ENCODE measurements around the gene REXO5.

DNA sequence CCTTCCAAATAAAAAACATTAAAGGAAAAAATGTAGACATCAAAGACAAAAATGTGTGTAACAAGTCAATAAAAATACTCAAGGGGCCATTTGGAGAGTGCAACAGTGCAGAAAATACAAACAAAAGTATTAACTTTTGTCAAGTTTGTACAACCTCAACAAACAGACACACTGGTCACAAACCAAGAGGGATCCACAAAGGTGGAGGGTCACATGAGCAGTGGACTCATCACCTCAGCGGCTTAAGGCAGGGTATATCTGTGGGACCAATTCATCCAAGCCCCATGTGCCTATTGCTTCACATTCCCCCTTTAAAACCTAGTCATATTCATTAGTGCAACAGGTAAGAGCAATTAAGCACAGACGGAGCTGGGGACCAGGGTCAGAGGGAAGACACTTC, 48.6 kb downstream of the REXO5 start:
- no peak for TF ChIP-seq POLR2A (IDR thresholded peaks at IDR 0.05)
- TF ChIP-seq CTCF (IDR thresholded peaks at IDR 0.05): no peak
- TF ChIP-seq EP300 (IDR thresholded peaks at IDR 0.05): no peak

Measured in upper lobe of left lung (tissue), 4 donors.